C4-2B (cell line): ENCODE measurements around the gene ZBTB18.

ENCODE experiments used
- H3K27ac ChIP-seq: fragments of 450-650 bp; 2 replicates; pipeline ENCODE4 v1.5.1; 2017
- ZFX ChIP-seq: fragments of 450-650 bp; IDR thresholded peaks from 2 replicates; pipeline ENCODE4 v1.6.1; 2017
- TF ChIP-seq, protein P1 (sequence below): fragments of 450-650 bp; conservative IDR thresholded peaks from 2 replicates; pipeline ENCODE4 v1.5.1; 2017; ENCODE audit warnings: mild to moderate bottlenecking

Gene ZBTB18

GRCh38 chr1:244054924-244055263 lies 3.8 kb downstream of the ZBTB18 start:
- TF ChIP-seq, protein P1, sequence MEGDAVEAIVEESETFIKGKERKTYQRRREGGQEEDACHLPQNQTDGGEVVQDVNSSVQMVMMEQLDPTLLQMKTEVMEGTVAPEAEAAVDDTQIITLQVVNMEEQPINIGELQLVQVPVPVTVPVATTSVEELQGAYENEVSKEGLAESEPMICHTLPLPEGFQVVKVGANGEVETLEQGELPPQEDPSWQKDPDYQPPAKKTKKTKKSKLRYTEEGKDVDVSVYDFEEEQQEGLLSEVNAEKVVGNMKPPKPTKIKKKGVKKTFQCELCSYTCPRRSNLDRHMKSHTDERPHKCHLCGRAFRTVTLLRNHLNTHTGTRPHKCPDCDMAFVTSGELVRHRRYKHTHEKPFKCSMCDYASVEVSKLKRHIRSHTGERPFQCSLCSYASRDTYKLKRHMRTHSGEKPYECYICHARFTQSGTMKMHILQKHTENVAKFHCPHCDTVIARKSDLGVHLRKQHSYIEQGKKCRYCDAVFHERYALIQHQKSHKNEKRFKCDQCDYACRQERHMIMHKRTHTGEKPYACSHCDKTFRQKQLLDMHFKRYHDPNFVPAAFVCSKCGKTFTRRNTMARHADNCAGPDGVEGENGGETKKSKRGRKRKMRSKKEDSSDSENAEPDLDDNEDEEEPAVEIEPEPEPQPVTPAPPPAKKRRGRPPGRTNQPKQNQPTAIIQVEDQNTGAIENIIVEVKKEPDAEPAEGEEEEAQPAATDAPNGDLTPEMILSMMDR = no peak
- TF ChIP-seq ZFX = no peak
- H3K27ac ChIP-seq = no peak overlapping the region

- H3K27ac ChIP-seq = no peak overlapping the region
- TF ChIP-seq, protein P1 = no peak
- TF ChIP-seq ZFX = no peak
Measured at GRCh38 chr1:244056577-244056976, 5.5 kb downstream of the ZBTB18 start.

DNA sequence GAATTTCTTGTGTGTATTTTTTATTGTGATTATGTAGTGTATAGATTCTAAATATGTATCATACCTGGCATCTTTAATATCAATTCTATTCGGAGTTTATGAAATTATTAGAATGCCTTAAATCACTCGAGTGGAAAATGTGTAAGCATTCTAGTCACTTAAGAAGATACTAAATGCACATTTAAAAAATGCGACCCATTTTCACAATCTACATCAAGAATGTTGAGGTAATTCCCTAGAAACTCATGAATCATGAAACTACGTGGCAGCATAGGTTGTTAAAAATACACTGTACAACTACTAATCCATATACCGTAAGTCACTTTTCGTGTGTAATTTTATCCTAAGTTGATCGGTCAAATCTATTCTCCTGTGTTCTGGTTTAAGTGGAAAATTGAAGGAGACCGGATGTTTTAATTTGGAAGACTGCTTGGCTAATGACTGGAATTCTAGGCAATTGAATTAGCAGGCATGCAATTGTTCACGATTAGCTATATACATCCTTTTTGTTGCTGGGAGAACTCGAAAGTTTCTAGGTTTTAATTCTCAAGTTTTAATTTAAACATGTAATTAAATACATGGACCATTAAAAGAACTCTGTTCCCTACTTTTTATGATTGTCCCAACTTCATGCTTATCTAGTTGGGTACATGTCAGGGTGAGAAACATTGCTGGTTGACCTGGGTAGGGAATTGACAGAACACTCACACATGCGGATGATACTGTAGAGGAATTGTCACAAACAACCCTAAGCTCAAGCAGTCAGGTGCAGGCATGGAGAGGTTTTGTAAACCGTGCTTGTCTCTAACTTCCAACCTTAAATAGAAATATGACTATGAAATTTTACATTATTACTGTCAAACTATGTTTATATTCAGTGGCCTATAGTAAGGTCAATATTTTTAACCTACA lies 6.6 kb downstream of the ZBTB18 start:
- no peak overlapping the region for H3K27ac ChIP-seq
- TF ChIP-seq, protein P1 = no peak
- TF ChIP-seq ZFX = no peak

GRCh38 chr1:244060117-244060516 lies 9.0 kb downstream of the ZBTB18 start:
- no peak for TF ChIP-seq ZFX
- TF ChIP-seq, protein P1 = no peak
- no peak overlapping the region for H3K27ac ChIP-seq

GRCh38 chr1:244060686-244061085 lies 9.6 kb downstream of the ZBTB18 start:
- TF ChIP-seq ZFX = no peak
- TF ChIP-seq, protein P1 = no peak
- H3K27ac ChIP-seq = no peak overlapping the region

- no peak for TF ChIP-seq ZFX
- TF ChIP-seq, protein P1 = no peak
- H3K27ac ChIP-seq = no peak overlapping the region
Measured at GRCh38 chr1:244062156-244062725, 11.2 kb downstream of the ZBTB18 start.

DNA sequence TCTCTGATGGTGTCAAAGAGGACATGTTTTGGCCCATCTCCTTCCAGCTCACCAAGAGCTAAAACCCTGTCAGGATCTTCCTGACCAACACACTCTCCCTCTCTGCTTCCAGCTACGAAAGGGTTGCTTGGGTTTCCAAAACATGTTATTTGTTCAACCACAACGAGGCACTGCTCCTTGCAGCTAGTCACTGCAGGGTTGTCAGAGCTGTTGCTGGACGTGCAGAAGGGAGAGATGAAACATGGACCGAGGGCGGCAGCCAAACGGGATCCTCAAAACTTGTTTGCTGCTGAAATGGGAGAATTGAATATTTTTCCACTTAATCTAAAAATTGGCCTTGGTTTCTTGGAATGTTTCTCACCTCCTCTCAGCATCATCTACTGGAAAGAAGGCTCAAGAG lies 12.4 kb downstream of the ZBTB18 start:
- no peak overlapping the region for H3K27ac ChIP-seq
- no peak for TF ChIP-seq ZFX
- TF ChIP-seq, protein P1 = no peak
